EL (cell line): ENCODE data around the gene ADO.
"Not testable (repeated sequence)": the region's sequence is repeated elsewhere in the genome, so short reads cannot be mapped to it uniquely, and the experiment has no call there.

Source experiments
- DNase-seq: peaks from one replicate; pipeline ENCODE4 v3.0.0-alpha.2; 2016

Gene ADO

DNA sequence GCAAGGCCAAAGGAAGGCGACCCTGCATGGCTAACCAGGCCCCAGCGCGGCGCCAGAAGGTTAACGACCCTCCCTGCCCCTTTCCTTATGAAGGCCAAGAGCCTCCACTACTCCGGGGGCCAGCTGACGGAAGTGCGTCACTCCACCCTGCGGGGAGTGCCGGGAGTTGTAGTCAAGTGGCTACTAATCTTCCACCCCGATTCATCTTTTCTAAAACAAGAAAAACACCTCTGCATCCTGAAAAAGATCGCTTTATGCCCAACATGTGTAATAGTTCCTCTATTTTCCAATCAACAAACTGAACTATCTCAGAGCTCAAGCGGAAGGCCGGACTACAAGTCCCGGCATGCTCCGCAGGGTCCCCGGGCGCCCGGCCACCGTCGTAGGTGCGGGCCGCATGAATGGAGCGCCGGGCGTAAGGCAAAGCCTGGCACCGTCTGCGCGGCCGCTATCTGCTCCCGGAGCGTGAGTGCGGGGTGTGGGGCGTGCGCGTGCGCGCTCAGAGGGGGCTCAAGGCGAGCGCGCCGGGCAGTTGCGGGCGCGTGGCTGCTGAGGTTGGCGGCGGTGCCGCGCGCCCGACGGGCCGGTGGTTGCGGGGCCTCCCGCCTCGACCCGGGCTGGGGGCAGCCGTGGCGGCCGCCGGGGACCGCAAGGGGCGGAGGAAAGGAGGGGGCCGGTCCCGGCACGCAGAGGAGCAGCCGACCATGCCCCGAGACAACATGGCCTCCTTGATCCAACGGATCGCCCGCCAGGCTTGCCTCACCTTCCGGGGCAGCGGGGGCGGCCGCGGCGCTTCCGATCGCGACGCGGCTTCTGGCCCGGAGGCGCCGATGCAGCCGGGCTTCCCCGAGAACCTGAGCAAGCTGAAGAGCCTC lies at the start of gene ADO:
TSS of gene ADO (plus strand) at position 365 of the 875 bp plus-strand sequence. CDS start at position 705, 340 bp downstream.
- DNase-seq, result peak; percentile 76

GRCh38 chr10:62754963-62755362 lies 49.6 kb upstream of the ADO start:
- no peak for DNase-seq

DNA sequence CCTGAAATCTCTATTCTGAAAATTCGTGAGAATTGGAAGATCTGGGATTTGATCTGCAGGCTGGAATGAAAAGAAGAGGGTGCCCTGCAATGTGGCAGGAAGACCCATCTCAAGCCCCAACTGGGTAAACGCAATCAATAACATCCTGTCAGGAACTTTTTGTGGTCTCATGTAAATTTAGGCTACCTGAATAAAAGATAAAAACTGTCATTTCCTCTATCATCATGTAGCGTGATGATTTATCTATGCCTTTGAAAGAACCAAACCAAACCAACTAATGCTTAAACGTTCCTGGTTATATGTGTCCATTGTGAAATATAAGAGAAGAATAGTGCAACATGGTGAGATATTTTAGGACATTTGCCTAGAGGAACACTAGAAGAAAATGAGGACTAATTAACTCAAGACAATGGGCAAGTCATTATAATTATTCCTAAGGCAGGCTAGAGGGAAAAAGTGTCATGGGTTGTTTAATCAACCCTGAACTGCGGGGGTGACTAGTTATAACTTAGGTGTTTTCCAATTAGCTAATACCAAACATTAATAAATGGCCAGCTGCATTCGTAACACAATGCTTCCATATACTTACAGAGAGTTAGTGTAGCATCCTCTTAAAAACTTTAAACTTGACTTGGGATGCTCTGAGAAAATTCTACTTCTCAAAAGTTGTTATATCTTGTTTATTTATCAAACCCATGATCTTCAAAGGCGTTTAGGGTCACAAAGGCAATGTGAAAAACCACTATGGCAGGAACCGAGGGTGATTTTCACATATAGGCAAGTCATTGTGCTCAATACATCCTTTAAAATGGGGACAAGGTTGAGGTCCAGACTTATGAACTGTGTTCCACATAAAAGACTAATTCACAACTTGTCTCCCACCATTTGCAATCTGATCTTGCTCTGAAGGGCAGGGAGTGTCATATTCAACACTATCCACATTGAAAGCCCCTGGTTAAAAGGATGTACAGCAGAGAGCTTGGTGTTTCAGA lies 48.6 kb upstream of the ADO start:
- DNase-seq, result no peak

DNA sequence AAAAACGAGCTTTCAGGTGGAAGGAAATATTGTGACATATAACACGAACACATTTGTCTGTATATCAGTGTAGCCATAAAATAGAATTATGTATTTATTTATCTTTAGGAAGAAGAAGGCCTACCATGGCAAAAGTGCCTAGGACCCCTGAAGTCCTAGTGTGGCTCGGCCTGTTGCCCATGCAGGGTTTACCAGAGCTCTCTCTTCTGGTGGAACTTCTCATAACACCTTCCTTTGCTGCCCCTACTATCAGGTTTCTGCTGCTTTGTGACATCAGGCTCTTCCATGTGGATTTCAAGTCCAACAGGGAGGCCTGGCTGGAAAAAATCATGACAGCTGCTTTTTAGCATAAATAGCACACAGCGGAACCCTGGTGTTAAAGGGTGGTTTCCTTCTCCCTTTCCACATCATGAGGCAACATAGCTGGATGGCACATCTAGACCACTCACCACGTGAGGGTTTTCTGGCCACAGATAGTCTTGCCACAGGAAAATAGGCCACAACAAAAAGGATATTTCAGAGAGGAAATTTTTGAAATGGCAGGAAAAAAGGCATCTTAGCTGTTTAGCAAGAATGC lies 44.8 kb upstream of the ADO start:
- DNase-seq, result no peak

DNA sequence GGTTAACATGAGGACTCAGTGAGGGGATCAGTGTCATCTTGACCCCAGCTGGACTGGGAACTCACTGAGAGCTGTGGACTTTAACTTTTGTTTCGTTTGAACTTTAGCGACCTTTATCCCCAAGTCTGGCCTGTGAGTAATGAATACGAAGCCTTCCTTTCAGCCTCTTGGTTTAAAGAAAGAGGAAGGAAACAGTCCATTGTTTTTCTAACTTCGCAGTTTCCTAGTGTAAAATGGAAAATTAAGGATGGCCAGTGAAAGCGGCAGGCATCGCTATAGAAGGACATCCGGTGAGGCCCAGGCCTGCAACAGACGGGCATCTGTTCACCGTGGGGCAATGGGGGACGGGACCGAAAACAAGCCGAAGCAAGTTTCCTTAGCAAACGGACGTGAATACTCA lies 44.1 kb upstream of the ADO start:
- no peak for DNase-seq

DNA sequence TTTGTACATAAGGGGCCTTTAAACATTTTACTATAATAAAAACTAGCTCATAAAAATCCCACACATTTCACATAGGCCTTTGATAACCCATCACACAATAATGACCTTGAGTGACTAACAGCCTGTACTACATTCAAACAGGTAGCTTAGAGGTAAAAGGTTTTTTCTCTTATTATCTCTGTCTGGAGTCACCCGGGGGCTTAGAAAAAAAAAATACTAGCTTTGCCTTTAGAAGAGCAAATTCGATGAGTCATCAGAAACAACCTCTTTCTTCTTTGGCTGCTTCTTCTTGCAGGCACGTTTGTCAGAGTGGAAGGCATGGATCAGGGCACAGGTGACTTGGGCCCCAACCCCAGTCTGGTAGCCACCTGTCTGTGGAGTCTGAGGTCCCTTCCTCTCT lies 43.4 kb upstream of the ADO start:
- DNase-seq, result no peak

DNA sequence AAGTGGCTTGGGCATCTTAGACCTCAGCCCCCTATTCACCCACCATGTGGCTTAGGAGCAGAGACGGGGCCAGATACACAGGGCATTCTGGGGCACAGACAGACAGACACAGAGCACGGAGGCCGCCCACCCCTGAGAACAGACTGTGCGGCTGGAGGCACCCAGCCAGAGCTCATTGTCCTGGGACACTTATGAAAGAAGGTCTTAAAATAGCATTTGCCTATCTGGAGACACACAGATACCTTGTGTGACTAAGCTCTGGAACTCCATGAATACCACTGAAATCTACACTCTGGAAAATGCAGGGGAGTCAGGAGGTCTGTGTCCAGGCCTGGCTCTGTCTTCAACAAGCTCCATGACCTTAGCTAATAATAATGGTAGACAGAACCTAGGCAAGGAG lies 41.4 kb upstream of the ADO start:
- no peak for DNase-seq

DNA sequence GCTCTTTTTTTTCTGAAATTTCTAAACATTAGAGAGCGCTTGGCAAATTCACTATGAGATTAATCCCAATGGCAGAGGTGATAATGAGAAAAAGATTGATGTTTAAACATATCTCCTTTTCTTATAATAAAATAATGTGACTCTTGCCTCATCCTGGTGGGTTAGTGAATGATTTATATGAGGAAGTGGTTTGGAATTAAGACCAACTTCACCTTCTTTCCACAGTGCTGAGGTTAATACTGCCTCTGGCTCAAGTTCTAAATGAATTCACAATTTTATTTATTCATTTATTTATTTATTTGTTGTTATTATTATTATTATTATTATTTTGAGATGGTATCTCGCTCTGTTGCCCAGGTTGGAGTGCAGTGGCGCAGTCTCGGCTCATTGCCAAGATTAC lies 40.5 kb upstream of the ADO start:
- DNase-seq, result no peak

- no peak for DNase-seq
Observed at GRCh38 chr10:62765726-62766125, 38.8 kb upstream of the ADO start.

GRCh38 chr10:62766386-62766785 lies 38.1 kb upstream of the ADO start:
- no peak for DNase-seq

DNA sequence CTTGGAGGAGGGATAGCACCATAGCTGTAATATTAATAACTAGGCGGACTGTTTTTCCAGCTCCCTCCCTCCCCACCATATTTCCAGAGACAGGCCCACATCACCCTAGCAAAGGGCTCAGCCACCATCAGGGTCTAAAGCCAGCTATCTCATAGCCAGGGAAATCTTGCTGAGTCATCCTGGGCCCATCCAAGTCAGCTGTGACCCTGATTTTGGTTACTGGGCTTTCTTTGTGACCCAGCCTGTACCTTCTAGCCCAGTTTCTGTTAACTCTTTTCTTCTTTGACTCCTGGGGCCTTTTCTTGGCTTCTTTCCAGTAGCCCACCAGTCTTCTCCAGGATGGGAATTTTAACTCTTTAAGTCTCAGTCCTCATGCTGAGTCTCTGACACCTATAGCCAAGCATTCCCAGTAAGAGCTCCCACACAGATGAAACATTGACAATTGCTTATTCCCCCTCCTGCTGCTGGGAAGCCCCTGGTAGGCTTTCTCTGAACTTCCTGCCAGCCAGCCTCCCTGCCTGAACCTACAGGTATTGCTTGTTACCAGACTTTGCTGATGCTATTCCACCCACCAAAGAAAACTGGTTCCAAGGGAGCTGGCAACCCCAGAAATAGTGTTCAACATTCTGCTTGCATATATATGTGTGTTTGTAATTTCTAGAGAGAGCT lies 34.8 kb upstream of the ADO start:
- peak; percentile 11 for DNase-seq

DNA sequence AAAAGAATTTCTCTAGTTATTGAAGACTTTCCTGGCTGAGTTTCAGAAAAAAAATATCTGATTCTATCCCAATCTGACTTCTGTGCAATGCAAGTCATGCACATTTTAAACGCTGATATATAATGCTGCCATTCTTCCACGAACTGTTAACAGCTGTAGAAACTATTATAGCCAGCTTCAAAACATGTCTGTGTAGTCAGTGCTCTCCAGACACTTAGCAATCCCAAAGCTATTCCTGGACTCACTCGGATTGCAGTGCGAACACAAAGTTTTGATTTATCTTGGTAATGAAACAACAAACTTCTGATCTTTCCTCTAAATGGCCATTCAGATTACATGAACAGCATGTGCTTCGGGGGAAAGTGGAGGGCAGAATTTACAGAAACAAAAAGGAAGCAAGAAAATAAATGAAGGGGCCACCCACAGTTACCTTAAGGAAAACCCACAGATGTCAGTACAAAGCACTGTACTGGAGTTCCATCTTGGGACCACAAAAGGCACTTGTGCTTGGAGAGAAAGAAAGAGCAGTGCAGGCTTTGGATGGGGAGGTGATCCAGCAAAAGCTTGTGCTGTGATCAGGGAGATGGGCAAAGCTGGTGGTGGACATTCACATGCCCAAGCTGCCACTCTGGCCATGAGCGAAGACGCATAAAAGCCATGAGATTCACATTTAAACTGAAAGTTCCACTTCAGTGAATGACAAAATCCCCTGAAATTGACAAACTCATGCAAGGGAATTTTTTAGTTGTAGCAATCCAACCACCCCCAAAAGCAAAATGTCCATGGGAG lies 32.1 kb upstream of the ADO start:
- no peak for DNase-seq

- DNase-seq, result no peak
Observed at GRCh38 chr10:62778125-62778524, 26.4 kb upstream of the ADO start.

DNA sequence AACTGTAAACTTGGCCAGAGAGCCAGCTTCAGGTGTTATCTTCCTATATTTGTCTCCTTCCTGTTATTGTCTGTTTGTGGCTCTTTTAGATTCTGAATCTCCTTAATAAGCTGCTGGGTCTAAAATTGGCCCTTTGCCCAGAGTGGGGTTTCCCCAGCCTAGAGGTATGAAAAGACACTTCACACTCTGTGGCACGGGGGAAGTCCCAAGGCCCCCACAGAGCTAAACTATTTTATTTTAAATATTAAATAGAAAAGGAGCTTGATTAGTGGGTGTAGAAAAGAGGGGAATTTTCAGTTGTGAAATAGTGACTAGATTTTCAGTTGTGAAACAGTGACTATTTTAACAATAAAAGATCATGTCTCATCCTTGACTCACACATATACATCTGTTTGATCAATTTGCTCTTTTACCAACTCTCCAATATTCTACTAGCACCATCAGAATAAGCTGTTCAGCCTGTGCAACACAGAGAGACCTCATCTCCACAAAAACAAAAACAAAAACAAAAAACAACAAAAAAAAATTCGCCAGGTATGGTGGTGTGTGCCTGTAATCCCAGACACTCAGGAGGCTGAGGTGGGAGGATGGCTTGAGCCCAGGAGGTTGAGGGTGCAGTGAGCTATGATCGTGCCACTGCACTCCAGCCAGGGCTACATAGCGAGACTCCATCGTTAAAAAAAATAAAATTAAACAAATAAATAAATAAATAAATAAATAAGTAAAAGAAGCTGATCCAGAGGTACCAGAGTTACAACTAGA lies 24.9 kb upstream of the ADO start:
- peak; percentile 18 for DNase-seq

GRCh38 chr10:62784537-62784936 lies 20.0 kb upstream of the ADO start:
- DNase-seq, result not testable (repeated sequence)

DNA sequence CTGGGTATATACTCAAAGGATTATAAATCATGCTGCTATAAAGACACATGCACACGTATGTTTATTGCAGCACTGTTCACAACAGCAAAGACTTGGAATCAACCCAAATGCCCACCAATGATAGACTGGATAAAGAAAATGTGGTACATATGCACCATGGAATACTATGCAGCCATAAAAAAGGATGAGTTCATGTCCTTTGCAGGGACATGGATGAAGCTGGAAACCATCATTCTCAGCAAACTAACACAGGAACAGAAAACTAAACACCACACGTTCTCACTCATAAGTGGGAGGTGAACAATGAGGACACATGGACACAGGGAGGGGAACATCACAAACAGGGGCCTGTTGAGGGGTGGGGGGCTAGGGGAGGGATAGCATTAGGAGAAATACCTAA lies 16.2 kb upstream of the ADO start:
- not testable (repeated sequence) for DNase-seq

DNA sequence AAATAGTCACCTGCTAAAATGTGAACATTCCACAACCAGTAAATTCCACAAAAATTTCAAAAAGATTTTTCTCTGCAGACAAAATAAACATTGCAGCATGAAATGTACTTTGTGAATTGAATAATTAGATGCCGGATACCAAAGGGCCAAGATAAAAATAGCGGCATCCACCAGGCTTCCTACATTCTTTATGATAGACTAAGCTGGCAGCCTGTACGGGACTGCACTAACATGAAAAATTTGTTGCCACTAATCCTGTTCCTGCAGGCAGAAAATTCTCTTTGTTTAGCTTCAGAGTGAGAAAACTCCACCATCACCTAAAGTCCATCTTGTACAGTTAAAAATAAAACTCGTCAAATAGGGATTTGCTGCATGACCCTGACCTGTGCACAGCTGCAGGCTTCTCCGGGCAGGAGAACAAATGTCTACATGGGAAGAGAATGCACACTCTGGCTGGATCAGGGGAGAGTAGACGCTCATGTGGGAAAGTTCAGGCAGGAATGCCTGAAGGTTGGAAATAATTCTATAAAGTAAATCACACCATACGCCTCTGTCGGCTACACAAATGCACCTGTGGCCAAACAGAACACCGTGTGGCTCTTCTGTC lies 15.6 kb upstream of the ADO start:
- peak; percentile 14 for DNase-seq

DNA sequence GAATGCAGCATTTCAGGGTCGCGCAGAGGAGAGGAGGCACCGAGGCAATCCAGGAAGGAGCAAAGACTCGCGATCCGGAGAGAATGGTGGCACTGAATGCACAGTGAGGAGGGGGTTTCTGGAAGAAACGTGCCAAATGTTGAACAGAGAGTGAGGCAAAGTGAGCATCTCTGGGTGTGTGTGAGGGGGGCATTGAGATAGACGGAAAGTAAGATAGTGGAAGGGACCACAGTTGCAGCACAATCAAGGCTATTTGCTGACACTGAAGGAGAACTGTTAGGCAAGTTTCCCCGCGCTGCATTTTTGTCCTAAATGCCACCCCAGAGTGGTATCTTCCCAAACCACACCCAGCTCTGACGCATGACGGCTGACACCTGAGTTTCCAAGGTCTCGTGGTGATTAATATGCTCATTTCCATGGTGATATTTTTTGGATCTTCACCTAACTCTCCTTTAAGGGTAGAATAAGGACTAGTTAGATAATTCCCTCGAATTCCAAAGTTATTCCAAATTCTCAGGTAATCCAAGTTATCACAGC lies 14.4 kb upstream of the ADO start:
- DNase-seq, result no peak

GRCh38 chr10:62790571-62790970 lies 13.9 kb upstream of the ADO start:
- DNase-seq, result no peak

DNA sequence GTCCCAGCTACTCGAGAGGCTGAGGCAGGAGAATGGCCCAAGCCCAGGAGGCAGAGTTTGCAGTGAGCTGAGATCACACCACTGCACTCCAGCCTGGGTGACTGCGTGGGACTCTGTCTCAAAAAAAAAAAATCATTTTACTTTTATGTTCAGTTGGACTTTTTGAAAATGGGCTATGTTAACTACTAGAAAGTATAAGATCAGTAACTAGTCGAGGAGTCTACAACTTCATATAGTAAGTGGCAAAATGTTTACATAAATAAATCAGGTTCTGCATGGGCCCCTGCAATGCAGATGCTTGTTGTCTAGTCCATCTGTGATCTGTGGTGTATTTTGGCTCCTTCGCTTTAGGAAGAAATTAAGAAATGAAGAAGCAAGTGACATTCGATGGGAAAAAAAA lies 12.3 kb upstream of the ADO start:
- DNase-seq, result no peak
